ENCODE measurements around the gene LCN15. TPM values are rescaled to one million over a fixed set of nuclear protein-coding genes. Genes with fewer than 3 reads are reported as not detected.

Gene LCN15
- total RNA-seq, 1 experiment from 2014 or later, result not detected

DNA sequence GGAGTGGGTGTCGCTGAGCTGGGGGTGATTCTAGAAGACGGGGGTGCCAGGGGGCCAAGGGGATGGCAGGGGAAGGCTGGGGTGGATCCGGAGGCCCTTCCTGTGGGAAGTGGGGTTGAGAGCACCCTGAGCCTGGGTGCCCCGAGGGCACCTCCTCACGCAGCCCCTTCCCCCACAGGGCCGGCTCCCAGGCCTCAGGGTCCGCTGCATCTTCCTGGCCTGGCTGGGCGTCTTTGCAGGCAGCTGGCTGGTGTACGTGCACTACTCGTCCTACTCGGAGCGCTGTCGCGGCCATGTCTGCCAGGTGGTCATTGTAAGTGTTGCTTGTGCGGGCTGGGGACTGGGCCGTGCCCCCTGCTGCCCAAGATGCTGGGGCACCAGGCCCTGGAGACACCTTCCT lies 46.9 kb downstream of the LCN15 start:
- no peak overlapping the region for H2BK5ac ChIP-seq (ENCODE audit: insufficient read length, low read length)
- H3K18ac ChIP-seq (ENCODE audit: insufficient read length, low read depth, low read length), result no peak overlapping the region
- H3K4me1 Mint-ChIP-seq, result peaks cover 6 to 16% of the 10 kb centered on the region in 2 experiments
- no peaks in the 10 kb centered on the region; the same call in 1 of the 2 replicates for H3K27me3 Mint-ChIP-seq (ENCODE audit: low read depth)
- H2AFZ ChIP-seq (ENCODE audit: low read length), result no peak overlapping the region
- H3K4me2 ChIP-seq (ENCODE audit: insufficient read depth, insufficient read length, low read length), result no peak overlapping the region
- H3K27ac ChIP-seq (ENCODE audit: insufficient read length, low read depth, low read length), result no peak overlapping the region
- H3K23ac ChIP-seq (ENCODE audit: insufficient read length, low read depth, low read length), result no peak overlapping the region
- no peak overlapping the region for H3K4ac ChIP-seq (ENCODE audit: low read depth, low read length)
- H3K9me3 Mint-ChIP-seq, result no peaks in the 10 kb centered on the region; a peak in 1 of 5 replicates
- H2BK15ac ChIP-seq (ENCODE audit: low read depth, low read length), result no peak overlapping the region
- H2AK5ac ChIP-seq (ENCODE audit: insufficient read length, low read length), result no peak overlapping the region
- H4K8ac ChIP-seq (replicated peaks; ENCODE audit: insufficient read length, low read depth, low read length), result no peak overlapping the region
- H3K9me3 ChIP-seq (ENCODE audit: control insufficient read depth, low read depth, low read length), result no peaks in the 10 kb centered on the region
- peaks cover 8% of the 10 kb centered on the region for H3K23me2 ChIP-seq (ENCODE audit: insufficient read length, low read depth, low read length, poor library complexity, severe bottlenecking)
- H4K5ac ChIP-seq (ENCODE audit: insufficient read length, low read depth, low read length), result no peak overlapping the region
- peaks cover 4% of the 10 kb centered on the region; the same call in 1 of the 2 replicates for H3K79me2 ChIP-seq (ENCODE audit: insufficient read depth, low read length)
- no peaks in the 10 kb centered on the region for H3K27me3 ChIP-seq (ENCODE audit: insufficient read depth, low read length)
- H3K9ac ChIP-seq (ENCODE audit: extremely low read depth, insufficient read length, low read length), result no peak overlapping the region
- no peak overlapping the region for H3K56ac ChIP-seq (ENCODE audit: insufficient read length, low read depth, low read length)
- no peak for TF ChIP-seq CTCF (conservative IDR thresholded peaks at IDR 0.05)
- WGBS (ENCODE audit: extremely low coverage, insufficient read length, low lambda C conversion rate), result no CpG with 5 or more reads among the region's 16 CpGs
- no peak overlapping the region for H2BK120ac ChIP-seq (ENCODE audit: low read depth, low read length, poor library complexity, severe bottlenecking)
- no peaks in the 10 kb centered on the region for H4K20me1 ChIP-seq (ENCODE audit: control insufficient read depth, insufficient read depth, insufficient read length)
- H3K36me3 Mint-ChIP-seq (ENCODE audit: insufficient read depth in 1 of 3, low read depth in 3 of 3), result peaks cover 3 to 10% (median 4%) of the 10 kb centered on the region in 3 experiments; a peak in 4 of 7 replicates
- H2BK12ac ChIP-seq (ENCODE audit: insufficient read length, low read depth, low read length), result no peak overlapping the region
- H3K79me1 ChIP-seq (ENCODE audit: insufficient read depth, low read depth, low read length, poor library complexity, severe bottlenecking), result peaks cover 8% of the 10 kb centered on the region
- H4K91ac ChIP-seq (ENCODE audit: insufficient read length, low read depth, low read length), result no peak overlapping the region
- no peak for DNase-seq
- no peak overlapping the region for H3T11ph ChIP-seq (ENCODE audit: low read length)
- H3K4me3 Mint-ChIP-seq, result no peak overlapping the region
- no peak overlapping the region for H2BK20ac ChIP-seq (ENCODE audit: low read depth, low read length, poor library complexity, severe bottlenecking)
- H3K14ac ChIP-seq (ENCODE audit: insufficient read depth, low read length), result no peak overlapping the region
- no peak overlapping the region for H3K27ac Mint-ChIP-seq
- no peaks in the 10 kb centered on the region; the same call in 1 of the 2 replicates for H3K4me1 ChIP-seq (ENCODE audit: insufficient read depth, low read length)
